Measurements from ENCODE around the gene SPECC1.
"Not testable (repeated sequence)": the region's sequence is repeated elsewhere in the genome, so short reads cannot be mapped to it uniquely, and the experiment has no call there.

Gene SPECC1

GRCh38 chr17:20142268-20142667 lies 133.1 kb downstream of the SPECC1 start:
- no peak for DNase-seq

- DNase-seq = no peak
Measured at GRCh38 chr17:20143740-20144139, 134.6 kb downstream of the SPECC1 start.

DNA sequence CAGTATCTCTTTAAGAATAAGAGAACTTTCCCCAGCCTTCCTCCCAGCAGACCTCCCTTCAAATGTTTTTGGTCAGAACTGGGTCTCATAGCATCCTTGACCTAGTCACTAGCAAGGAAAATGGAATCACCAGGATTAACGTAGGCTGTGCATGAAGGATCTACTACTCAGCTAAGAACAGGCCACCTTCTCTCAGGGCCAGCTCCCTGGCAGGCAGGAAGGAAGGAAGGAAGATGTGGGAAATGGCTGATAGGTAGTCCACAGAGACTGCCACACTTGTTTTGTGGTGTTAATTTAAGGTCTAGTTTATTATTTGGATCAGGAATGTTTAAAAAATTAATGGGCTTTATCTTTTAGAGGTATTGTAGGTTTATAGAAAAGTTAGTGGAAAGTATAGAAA lies 136.4 kb downstream of the SPECC1 start:
- no peak for DNase-seq

DNA sequence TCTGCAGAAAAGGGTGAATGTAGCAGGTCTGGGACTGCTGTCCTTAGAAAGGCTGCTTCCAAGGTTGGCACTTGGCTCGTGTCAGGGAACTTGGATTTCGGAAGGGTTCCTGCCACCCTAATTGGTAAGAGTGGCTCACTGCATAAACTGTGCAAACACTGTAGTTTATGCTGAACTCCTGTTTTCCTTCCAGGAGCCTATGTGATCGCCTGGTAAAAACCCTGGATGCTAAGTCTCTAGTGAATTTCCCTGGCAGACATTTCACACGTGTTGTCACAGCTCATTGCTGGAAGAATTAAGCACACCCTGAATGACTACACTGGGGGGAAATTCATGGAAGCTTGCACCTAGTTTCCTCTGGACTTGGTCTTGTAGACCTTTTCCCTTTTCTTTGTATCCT lies 140.1 kb downstream of the SPECC1 start:
- DNase-seq = no peak

- no peak for DNase-seq
Measured at GRCh38 chr17:20151174-20151573, 142.0 kb downstream of the SPECC1 start.

DNA sequence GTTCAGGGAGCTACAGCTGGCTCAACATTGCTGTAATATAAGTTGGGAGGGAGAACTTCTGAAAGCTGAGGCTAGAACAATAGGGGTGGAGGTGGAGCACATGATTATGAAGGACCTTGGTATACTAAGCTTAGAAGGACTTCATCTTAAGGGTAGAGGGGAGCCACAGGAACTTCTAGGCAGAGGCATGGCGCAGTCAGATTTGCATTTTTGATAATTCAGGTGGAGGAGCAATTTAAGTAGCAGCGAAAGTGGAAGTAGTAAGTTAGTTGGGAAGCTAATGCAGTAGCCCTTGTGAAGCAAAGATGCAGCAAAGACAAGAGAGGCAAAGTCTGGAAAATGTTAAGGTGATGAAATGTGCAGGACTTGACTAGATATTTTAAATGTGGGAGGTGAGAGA lies 144.1 kb downstream of the SPECC1 start:
- no peak for DNase-seq

GRCh38 chr17:20154286-20155000 lies 145.3 kb downstream of the SPECC1 start:
- no peak for DNase-seq

DNA sequence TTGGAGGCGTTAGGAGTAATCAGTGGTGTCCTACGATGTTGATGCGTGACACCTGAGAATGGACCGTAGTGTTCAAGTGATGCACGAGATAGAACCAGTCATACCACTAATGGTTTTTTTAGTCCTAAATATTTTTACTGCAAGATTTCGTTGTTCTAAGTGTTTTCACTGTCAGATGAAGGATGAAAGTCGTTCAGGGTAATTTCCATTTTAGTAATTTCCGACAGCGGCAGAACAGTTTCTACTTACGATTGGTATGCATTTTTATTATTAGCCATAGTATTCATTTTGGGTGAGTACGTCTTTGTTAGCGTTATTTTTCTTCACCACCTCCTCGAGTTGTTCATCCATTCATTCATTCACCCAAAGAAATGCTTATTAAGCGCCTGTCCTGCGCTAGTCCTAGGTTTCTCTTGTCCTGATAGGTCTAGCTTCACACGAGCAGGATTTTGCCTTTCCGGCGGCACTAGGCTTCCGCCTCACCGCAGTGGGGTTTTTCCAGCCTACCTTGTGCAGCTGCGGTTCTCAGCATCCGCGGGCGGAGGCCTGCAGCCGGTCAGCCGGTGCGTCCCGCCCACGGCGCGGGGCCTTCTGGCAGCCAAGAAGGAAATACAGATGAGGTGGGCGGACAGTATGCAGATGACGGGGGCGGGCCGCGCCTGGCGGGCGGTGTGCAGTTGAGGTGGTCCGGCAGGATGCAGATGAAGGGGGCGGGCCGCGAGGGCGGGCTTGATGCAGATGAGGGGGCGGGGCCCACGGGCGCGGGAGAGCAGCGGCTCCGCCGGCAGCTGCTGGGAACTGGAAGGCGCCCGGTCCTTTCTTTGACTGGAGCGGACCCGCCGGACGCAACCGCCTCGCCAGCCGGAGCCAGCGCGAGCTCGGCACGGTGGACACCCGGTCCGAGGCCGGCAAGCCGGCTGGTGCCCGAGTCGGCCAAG lies 146.4 kb downstream of the SPECC1 start:
- peak; percentile 88 for DNase-seq

DNA sequence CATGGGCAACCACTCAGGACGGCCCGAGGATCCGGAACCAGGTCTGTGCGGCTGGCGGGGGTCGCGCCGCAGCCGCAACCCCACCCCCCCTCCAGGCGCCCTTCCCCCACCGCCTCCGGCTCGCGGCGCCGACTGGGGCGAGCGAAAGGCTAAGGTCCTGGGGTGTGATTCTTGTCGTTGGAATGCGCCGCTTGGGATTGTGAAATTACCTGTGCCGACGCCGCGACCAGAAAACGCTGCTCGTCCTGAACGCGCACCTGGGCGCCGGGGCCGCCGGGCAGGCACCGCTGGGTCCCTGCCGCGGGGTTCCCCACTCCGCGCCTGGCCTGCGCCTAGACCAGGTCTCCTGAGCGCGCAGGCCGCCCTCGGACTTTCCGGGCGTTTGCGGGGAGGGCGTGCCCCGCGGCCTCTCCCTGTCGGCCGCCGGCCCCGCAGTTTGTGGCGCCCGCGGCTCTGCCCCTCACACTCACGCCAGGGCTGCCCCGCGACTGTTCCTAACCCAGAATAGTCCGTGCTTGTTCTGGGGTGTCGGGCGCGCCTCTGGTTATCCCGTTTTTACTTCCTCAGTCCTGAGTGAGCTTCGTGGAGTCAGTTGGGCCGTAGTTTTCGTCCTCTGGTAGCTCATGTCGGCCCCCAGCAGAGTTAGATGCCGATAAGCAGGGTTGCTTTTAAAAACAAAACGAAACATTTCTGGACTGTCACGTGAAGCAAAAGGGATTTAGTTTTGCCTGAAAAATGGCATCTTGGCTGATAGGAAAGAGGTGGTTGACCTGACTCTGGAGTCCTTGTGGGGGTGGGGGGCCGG lies 147.2 kb downstream of the SPECC1 start:
- DNase-seq = no peak

- no peak for DNase-seq
Measured at GRCh38 chr17:20157001-20157310, 147.8 kb downstream of the SPECC1 start.

DNA sequence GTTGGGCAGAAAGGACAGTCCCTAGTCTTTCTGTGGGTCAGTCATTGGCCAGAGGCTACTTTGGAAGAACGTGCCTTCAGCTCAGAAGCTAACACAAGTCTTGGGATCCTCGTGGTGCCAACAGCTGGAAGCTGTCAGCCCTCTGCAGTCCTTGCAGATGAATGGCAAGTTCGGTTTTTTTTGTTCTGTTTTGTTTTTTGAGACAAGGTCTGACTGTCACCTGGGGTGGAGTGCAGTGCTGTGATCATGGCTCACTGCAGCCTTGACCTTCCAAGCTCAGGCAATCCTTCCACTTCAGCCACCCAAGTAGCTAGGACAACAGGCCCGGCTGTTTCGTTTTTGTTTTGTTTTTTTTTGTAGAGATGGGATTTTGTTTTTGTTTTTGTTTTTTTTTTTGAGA lies 149.4 kb downstream of the SPECC1 start:
- DNase-seq = no peak

- no peak for DNase-seq
Measured at GRCh38 chr17:20159406-20160069, 150.4 kb downstream of the SPECC1 start.

GRCh38 chr17:20165516-20165915 lies 156.4 kb downstream of the SPECC1 start:
- not testable (repeated sequence) for DNase-seq

GRCh38 chr17:20170085-20170484 lies 160.9 kb downstream of the SPECC1 start:
- DNase-seq = no peak

DNA sequence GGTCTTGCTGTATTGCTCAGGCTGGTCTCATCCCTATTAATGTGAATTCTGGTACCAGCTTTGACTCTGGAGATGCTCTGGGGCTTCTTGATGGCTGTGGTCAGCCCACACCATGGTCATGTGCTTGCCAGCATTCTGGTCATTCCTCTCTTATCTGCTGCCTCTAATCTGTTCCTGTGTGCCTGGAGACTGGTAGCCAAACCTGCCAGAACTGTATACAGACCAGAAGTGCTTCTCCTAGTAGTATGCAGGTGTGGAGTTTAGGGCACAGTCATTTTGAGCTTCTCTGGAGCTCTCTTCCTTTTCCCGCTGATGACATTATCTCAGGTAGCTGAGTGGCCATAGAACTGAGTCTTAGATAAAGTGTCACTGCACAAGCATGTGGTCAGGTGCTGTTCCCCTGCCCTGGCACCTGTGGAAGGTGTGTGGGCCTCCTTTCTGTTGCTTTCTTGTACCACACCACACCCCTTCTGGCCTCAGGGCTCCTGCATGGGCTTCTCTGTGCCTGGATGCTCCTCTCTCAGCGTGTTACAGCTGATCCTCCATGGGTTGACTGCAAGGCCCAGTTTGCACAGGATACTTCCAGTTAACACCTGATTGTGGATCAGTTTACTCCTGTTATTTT lies 162.7 kb downstream of the SPECC1 start:
- no peak for DNase-seq

DNA sequence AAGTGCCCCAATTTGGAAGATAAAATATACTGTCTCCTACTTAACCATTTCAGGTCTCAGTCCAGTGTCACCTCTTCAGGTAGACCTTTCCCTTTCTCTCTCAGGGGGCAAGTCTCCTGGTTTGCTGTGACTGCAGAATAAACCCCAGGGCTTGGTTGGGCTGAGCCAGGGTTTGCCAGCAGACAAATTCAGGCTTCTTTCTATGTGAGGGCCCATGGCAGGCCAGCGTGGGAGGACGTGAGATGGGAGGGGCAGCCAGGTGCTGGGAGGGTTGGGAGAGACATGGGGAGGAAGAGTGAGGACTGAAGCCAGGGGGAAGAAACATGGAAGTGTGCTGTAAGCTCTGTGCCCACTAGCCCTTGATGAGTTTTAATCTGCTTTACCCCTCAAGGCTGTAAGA lies 163.2 kb downstream of the SPECC1 start:
- no peak for DNase-seq

DNA sequence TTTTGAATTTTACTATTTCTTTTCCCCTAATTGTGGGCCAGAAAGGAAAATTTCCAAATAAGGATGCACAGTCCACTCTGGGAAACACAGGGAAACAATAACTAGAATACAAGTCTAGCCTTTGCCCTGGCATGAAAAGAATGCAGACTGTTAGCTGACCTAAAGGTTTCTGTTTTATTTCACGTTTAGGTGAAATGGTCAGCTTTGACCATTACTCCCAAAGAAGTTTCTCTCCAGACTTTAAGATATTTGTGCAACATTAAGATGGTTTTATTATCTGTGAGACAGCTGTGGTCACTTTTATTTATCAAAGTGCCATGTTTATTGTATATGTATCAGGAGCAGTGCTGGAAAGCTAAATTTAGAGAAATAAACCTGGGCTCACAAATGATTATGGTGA lies 163.9 kb downstream of the SPECC1 start:
- DNase-seq = no peak

GRCh38 chr17:20174588-20175265 lies 165.6 kb downstream of the SPECC1 start:
- no peak for DNase-seq

- DNase-seq = no peak
Measured at GRCh38 chr17:20179041-20179440, 169.9 kb downstream of the SPECC1 start.

GRCh38 chr17:20180661-20181060 lies 171.5 kb downstream of the SPECC1 start:
- DNase-seq = no peak

DNA sequence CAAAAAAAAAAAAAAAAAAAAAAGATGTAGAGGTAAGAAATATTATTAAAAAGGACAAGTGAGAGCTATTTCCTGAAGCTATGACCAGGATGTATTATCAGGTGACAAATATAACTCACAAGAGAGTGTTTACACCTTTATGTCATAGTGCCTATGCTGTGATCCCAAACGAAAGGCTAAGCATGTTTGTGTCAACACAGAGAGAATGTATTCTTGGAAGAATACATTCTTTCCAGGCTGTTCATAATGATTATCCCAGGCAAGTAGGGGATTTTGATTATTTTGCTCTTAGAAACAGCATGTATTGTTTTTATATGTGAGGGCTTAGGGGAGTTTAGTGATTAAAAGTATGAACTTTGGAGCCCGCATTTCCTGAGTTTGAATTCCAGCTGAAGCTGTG lies 175.0 kb downstream of the SPECC1 start:
- no peak for DNase-seq
